ENCODE measurements around the gene CREG2.
"Not testable (repeated sequence)": the region's sequence is repeated elsewhere in the genome, so short reads cannot be mapped to it uniquely, and the experiment has no call there.

- not testable (repeated sequence) for TF ChIP-seq POLR2A (IDR thresholded peaks at IDR 0.05; ENCODE audit: low read depth); CTCF (IDR thresholded peaks at IDR 0.05); EP300 (IDR thresholded peaks at IDR 0.05)
Measured at GRCh38 chr2:101352631-101353030, 34.7 kb downstream of the CREG2 start.

All from esophagus muscularis mucosa (tissue), 4 donors.